Coronary artery (tissue), 2 donors: ENCODE data around the gene NRXN2.

Experiments used
- DNase-seq: peaks from one replicate; pipeline ENCODE4 v3.0.0-alpha.2; 2017; ENCODE audit warnings: low spot score
- H3K27ac ChIP-seq, 2 donors: fragments of 200-600 bp; sonication (generic); one replicate each; pipeline ENCODE4 v1.5.1; 2016 to 2019
- H3K4me3 ChIP-seq: fragments of 200-600 bp; sonication (generic); 2 replicates; pipeline ENCODE4 v1.5.1; 2016; ENCODE audit warnings: mild to moderate bottlenecking, moderate library complexity
- CTCF ChIP-seq: fragments of 200-600 bp; sonication (generic); IDR thresholded peaks from one replicate; pipeline ENCODE4 v1.5.1; 2019; ENCODE audit warnings: antibody characterized with exemption

Gene NRXN2

GRCh38 chr11:64594159-64594939 lies 128.6 kb downstream of the NRXN2 start:
- TF ChIP-seq CTCF = no peak
- no peak for DNase-seq
- no peak overlapping the region for H3K4me3 ChIP-seq
- no peak overlapping the region for H3K27ac ChIP-seq

- TF ChIP-seq CTCF = no peak
- DNase-seq = no peak
- H3K4me3 ChIP-seq = no peak overlapping the region
- H3K27ac ChIP-seq = no peak overlapping the region
These were observed 129.6 kb downstream of the NRXN2 start for GRCh38 chr11:64593156-64594105.

DNA sequence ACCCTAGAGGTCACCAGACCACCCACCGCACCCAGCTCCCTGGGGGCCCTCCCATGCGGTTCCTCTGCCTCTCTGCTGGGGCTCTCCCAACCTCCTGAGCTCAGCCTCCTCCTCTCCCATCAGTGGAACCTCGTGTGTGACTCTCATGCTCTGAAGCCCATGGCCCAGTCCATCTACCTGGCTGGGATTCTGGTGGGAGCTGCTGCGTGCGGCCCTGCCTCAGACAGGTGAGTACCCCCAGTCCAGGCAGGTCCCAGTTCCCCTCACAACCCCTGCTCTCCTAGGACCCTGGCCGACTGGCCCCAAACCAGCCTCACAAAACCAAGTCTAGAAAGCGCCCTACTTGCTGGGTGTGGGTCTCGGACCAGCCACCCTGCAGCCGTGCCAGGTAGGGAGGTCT lies 130.3 kb downstream of the NRXN2 start:
- Histone ChIP-seq H3K4me3 (no peak overlapping the region), H3K27ac (no peak overlapping the region)
- TF ChIP-seq CTCF = no peak
- DNase-seq = no peak

DNA sequence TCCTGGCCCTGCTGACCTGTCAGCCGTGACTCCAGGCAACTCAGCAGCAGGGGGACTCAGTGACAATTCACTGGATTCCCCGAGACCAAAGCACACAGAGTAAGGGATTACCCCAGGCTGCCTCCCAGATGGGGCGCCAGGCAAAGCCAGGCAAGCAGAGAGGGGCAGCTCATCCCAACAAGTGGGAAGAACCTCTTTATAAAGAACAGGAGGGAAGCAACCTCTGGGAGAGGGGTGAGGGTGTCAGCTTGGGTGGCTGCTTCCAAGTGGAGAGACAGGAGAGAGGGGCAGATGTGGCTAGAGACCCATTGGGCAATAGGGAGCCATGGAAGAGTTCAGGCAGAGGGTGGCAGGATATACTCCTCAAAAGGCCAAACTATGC lies 130.8 kb downstream of the NRXN2 start:
- Histone ChIP-seq H3K27ac (no peak overlapping the region), H3K4me3 (no peak overlapping the region)
- no peak for DNase-seq
- no peak for TF ChIP-seq CTCF

DNA sequence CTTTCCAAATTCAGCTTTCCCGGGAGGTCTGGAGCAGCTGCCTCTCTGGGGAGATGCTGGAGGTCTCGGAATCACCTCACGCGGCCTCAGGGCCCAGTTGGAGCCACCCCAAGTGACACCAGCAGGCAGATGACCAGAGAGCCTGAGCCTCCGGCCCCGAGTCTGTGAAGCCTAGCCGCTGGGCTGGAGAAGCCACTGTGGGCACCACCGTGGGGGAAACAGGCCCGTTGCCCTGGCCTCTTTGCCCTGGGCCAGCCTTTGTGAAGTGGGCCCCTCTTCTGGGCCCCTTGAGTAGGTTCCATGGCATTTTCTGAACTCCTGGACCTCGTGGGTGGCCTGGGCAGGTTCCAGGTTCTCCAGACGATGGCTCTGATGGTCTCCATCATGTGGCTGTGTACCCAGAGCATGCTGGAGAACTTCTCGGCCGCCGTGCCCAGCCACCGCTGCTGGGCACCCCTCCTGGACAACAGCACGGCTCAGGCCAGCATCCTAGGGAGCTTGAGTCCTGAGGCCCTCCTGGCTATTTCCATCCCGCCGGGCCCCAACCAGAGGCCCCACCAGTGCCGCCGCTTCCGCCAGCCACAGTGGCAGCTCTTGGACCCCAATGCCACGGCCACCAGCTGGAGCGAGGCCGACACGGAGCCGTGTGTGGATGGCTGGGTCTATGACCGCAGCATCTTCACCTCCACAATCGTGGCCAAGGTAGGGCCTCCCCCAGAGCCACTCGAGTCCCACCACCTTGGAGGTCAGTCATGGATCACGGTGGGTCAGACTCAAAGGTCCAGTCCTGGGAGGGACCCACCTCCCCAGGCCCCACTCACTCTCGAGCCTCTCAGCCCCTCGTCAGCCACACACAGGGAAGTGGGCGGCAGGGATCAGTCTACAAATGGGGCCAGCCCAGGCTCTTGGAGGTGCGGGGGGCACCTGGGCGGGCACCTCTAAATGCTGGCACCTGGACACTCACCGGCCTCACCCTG lies 131.5 kb downstream of the NRXN2 start:
- no peak for DNase-seq

More for the DNA sequence above, 131.5 kb downstream of the NRXN2 start:
- Histone ChIP-seq H3K4me3 (no peak overlapping the region), H3K27ac (no peak overlapping the region)
- TF ChIP-seq CTCF = no peak
